ENCODE results near the gene EPN1.

The EPN1 gene

GRCh38 chr19:55674841-55675660, at the start of gene EPN1:
TSS of gene EPN1 (plus strand) at chr19:55675226. CDS start at chr19:55678628, 3,402 bp downstream.
- no peak for TF ChIP-seq CTCF (IDR thresholded peaks at IDR 0.05; ENCODE audit: low read depth, low read length, missing control alignments)
- H3K4me3 ChIP-seq (ENCODE audit: low read depth, low read length) = peak within 1 kb of the TSS; percentile 75
- peak; percentile 89 for DNase-seq (ENCODE audit: low read depth)

- no peak for TF ChIP-seq CTCF (IDR thresholded peaks at IDR 0.05; ENCODE audit: low read depth, low read length, missing control alignments)
- DNase-seq (ENCODE audit: low read depth) = peak; percentile 58
- H3K4me3 ChIP-seq (ENCODE audit: low read depth, low read length) = no peak overlapping the region
Measured at GRCh38 chr19:55626350-55626749, 48.7 kb upstream of the EPN1 start.

- DNase-seq (ENCODE audit: low read depth) = peak; percentile 96
- no peak overlapping the region for H3K4me3 ChIP-seq (ENCODE audit: low read depth, low read length)
- peak; percentile 81 for TF ChIP-seq CTCF (IDR thresholded peaks at IDR 0.05; ENCODE audit: low read depth, low read length, missing control alignments)
Measured at GRCh38 chr19:55632463-55632834, 42.6 kb upstream of the EPN1 start.

- no peak for TF ChIP-seq CTCF (IDR thresholded peaks at IDR 0.05; ENCODE audit: low read depth, low read length, missing control alignments)
- DNase-seq (ENCODE audit: low read depth) = no peak
- H3K4me3 ChIP-seq (ENCODE audit: low read depth, low read length) = peak overlapping the region; percentile 93; the same call in 1 of the 2 replicates
Measured at GRCh38 chr19:55633861-55634260, 41.2 kb upstream of the EPN1 start.

GRCh38 chr19:55635334-55635717, 39.7 kb upstream of the EPN1 start:
- peak overlapping the region; percentile 93 for H3K4me3 ChIP-seq (ENCODE audit: low read depth, low read length)
- TF ChIP-seq CTCF (IDR thresholded peaks at IDR 0.05; ENCODE audit: low read depth, low read length, missing control alignments) = no peak
- DNase-seq (ENCODE audit: low read depth) = no peak

GRCh38 chr19:55635856-55636440, 39.1 kb upstream of the EPN1 start:
- H3K4me3 ChIP-seq (ENCODE audit: low read depth, low read length) = peak overlapping the region; percentile 93
- no peak for DNase-seq (ENCODE audit: low read depth)

More at GRCh38 chr19:55635856-55636440, 39.1 kb upstream of the EPN1 start:
- no peak for TF ChIP-seq CTCF (IDR thresholded peaks at IDR 0.05; ENCODE audit: low read depth, low read length, missing control alignments)

Measured in GM12864 (cell line).